DMS 273 (cell line): ENCODE data around the gene CCDC86.
A peak's percentile ranks its signal among the peaks of the same experiment; 100 is the strongest.

ENCODE experiments used
- DNase-seq: peaks from one replicate; lab custom pipeline; 2025; ENCODE audit not compliant: unreplicated experiment; lab: John Stamatoyannopoulos, UW

The CCDC86 gene

GRCh38 chr11:60852982-60853950, 11.4 kb downstream of the CCDC86 start:
- DNase-seq: no peak

GRCh38 chr11:60854140-60854846, 12.4 kb downstream of the CCDC86 start:
- DNase-seq: no peak

GRCh38 chr11:60854847-60855725, 13.2 kb downstream of the CCDC86 start:
- DNase-seq: no peak

GRCh38 chr11:60855726-60856633, 14.1 kb downstream of the CCDC86 start, which contains the start of gene PTGDR2:
TSS of gene PTGDR2 (minus strand) at chr11:60855950. CDS start at chr11:60853722, 2,228 bp downstream.
- DNase-seq: no peak

- DNase-seq: no peak
Measured at GRCh38 chr11:60857378-60858232, 15.7 kb downstream of the CCDC86 start.

GRCh38 chr11:60858236-60858635, 16.3 kb downstream of the CCDC86 start:
- no peak for DNase-seq

- DNase-seq: no peak
Measured at GRCh38 chr11:60858731-60859464, 17.0 kb downstream of the CCDC86 start.

GRCh38 chr11:60859616-60860250, 17.8 kb downstream of the CCDC86 start:
- DNase-seq: no peak

GRCh38 chr11:60860943-60861342, 19.0 kb downstream of the CCDC86 start:
- DNase-seq: peak; percentile 40

GRCh38 chr11:60862171-60862570, 20.3 kb downstream of the CCDC86 start:
- DNase-seq: no peak

GRCh38 chr11:60863550-60864521, 21.9 kb downstream of the CCDC86 start:
- DNase-seq: no peak

- DNase-seq: no peak
Measured at GRCh38 chr11:60864856-60865513, 23.1 kb downstream of the CCDC86 start.

GRCh38 chr11:60866911-60867870, 25.3 kb downstream of the CCDC86 start, which contains the start of gene ZP1:
TSS of gene ZP1 (plus strand) at chr11:60867542. CDS start at chr11:60867562, 20 bp downstream.
- peak; percentile 54 for DNase-seq

GRCh38 chr11:60867871-60868681, 26.2 kb downstream of the CCDC86 start:
- DNase-seq: no peak
